Adipocyte (in vitro differentiated cells): ENCODE results near the gene ZNF467.

ENCODE experiments used
- DNase-seq: peaks from one replicate; pipeline ENCODE4 v3.0.0-alpha.2; 2015; ENCODE audit warnings: low read depth
- H3K27me3 ChIP-seq: replicated peaks from 2 replicates; pipeline ENCODE4 v1.7.0; 2013; ENCODE audit warnings: mild to moderate bottlenecking, low read length, moderate library complexity; ENCODE audit not compliant: control insufficient read depth, insufficient read depth
- H3K36me3 ChIP-seq: 2 replicates; pipeline ENCODE4 v1.7.0; 2013; ENCODE audit warnings: low read length, mild to moderate bottlenecking, moderate library complexity; ENCODE audit not compliant: control insufficient read depth, insufficient read depth, severe bottlenecking
- H3K4me1 ChIP-seq: 2 replicates; pipeline ENCODE4 v1.7.0; 2013; ENCODE audit warnings: mild to moderate bottlenecking, low read length, moderate library complexity; ENCODE audit not compliant: control insufficient read depth, insufficient read depth
- H3K4me3 ChIP-seq: 2 replicates; pipeline ENCODE4 v1.7.0; 2013; ENCODE audit warnings: mild to moderate bottlenecking, low read length, moderate library complexity
- H3K9ac ChIP-seq: 2 replicates; pipeline ENCODE4 v1.7.0; 2013; ENCODE audit warnings: mild to moderate bottlenecking, low read length, moderate library complexity
- H3K9me3 ChIP-seq: 2 replicates; pipeline ENCODE4 v1.7.0; 2013; ENCODE audit warnings: mild to moderate bottlenecking, low read length, moderate library complexity; ENCODE audit not compliant: control insufficient read depth

ZNF467 gene

DNA sequence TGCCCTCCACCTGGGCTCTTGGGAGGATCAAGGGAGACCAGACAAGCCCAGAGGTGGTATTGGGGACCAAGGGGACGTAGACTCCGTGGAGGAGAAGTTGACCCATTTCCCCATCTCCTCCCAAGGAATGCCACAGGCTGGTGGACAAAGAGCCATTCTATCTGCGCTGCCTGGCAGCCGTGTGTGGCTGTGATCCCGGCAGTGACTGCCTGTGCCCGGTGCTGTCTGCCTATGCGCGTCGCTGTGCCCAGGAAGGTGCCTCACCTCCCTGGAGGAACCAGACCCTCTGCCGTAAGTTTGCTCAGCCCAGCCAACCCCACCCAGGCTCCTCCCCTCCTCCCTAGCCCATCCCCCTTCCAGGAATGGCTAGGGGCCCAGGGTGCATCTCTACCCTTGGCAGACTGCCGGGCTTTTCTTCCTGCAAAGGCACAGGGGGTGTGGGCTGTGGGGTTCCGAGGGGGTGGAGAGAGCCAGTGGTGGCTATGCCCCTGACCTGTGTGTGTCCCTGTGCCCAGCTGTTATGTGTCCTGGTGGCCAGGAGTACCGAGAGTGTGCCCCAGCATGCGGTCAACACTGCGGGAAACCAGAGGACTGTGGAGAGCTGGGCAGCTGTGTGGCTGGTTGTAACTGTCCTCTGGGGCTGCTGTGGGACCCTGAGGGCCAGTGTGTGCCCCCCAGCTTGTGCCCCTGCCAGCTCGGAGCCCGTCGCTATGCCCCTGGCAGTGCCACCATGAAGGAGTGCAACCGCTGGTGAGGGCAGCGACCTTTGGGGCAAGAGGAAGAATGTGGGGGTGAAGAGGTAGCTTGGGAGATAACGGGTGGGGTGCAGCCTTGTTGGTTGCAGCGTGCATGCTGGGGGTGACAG lies 10.2 kb upstream of the ZNF467 start:
- no peaks in the 10 kb centered on the region for H3K36me3 ChIP-seq
- H3K9me3 ChIP-seq, result no peaks in the 10 kb centered on the region
- no peaks in the 10 kb centered on the region for H3K4me1 ChIP-seq
- H3K4me3 ChIP-seq, result no peak overlapping the region
- peaks cover 33% of the 10 kb centered on the region for H3K27me3 ChIP-seq
- no peak overlapping the region for H3K9ac ChIP-seq
- DNase-seq, result no peak

DNA sequence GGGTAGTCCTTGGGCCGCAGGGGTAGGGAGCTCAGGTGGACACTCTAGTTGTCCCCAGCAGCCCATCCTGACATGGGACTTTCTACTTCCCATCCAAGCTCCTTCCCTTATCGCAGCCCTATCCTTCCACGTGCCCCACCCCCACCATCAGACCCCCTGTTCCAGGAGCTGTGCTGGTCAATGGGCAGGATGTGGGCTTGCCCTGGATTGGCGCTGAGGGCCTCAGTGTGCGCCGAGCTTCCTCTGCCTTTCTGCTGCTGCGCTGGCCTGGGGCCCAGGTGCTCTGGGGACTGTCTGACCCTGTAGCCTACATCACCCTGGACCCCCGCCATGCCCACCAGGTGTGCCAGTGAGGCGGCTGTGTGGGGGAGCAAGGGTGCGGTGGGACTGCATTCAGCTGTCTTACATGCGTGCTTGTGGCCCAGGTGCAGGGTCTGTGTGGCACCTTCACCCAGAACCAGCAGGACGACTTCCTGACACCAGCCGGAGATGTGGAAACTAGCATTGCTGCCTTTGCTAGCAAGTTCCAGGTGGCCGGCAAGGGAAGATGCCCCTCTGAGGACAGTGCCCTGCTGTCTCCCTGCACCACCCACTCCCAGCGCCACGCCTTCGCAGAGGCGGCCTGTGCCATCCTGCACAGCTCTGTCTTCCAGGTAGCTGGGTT lies 9.4 kb upstream of the ZNF467 start:
- DNase-seq, result no peak

GRCh38 chr7:149781921-149782320 lies 8.5 kb upstream of the ZNF467 start:
- no peak for DNase-seq
- H3K27me3 ChIP-seq, result peaks cover 19% of the 10 kb centered on the region

More for the DNA sequence above, 9.4 kb upstream of the ZNF467 start:
- H3K27me3 ChIP-seq, result peaks cover 26% of the 10 kb centered on the region
- no peaks in the 10 kb centered on the region for H3K36me3 ChIP-seq
- H3K4me1 ChIP-seq, result no peaks in the 10 kb centered on the region
- no peak overlapping the region for H3K4me3 ChIP-seq
- H3K9ac ChIP-seq, result no peak overlapping the region
- H3K9me3 ChIP-seq, result no peaks in the 10 kb centered on the region

GRCh38 chr7:149780636-149781419 lies 7.4 kb upstream of the ZNF467 start:
- Histone ChIP-seq H3K27me3 (peaks cover 16% of the 10 kb centered on the region), H3K9ac (no peak overlapping the region), H3K36me3 (no peaks in the 10 kb centered on the region), H3K4me3 (no peak overlapping the region), H3K4me1 (no peaks in the 10 kb centered on the region), H3K9me3 (no peaks in the 10 kb centered on the region)
- no peak for DNase-seq

More at GRCh38 chr7:149781921-149782320, 8.5 kb upstream of the ZNF467 start:
- Histone ChIP-seq H3K4me1 (no peaks in the 10 kb centered on the region), H3K9ac (no peak overlapping the region), H3K36me3 (no peaks in the 10 kb centered on the region), H3K9me3 (no peaks in the 10 kb centered on the region), H3K4me3 (no peak overlapping the region)

DNA sequence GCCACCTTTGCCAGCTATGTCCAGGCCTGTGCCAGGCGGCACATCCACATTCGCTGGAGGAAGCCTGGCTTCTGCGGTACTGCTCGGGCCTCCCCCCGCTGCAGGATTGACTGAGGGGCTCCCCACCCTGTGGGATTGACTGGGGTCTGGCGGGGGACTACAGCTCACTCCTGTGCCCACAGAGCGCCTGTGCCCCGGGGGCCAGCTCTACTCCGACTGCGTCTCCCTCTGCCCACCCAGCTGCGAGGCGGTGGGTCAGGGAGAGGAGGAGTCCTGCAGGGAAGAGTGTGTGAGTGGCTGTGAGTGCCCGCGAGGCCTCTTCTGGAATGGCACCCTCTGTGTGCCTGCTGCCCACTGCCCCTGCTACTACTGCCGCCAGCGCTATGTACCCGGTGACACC lies 6.7 kb upstream of the ZNF467 start:
- H3K9me3 ChIP-seq, result no peaks in the 10 kb centered on the region
- no peaks in the 10 kb centered on the region for H3K4me1 ChIP-seq
- H3K4me3 ChIP-seq, result no peak overlapping the region
- no peak for DNase-seq
- peaks cover 13% of the 10 kb centered on the region for H3K27me3 ChIP-seq
- no peaks in the 10 kb centered on the region for H3K36me3 ChIP-seq
- H3K9ac ChIP-seq, result no peak overlapping the region

DNA sequence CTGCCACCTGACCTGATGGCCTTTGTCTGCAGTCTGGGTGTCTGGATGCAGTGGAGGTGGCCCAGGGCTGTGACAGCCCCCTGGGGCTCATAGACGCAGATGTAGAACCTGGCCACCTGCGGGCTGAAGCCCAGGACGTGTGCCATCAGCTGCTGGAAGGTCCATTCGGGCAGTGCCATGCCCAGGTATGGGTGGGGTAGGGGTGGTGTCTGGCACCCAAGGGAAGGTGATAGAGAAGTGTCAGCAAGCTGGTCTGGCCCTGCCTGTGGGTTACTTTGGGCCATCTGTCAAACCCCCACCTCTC lies 6.1 kb upstream of the ZNF467 start:
- DNase-seq, result no peak
- H3K36me3 ChIP-seq, result no peaks in the 10 kb centered on the region

GRCh38 chr7:149778696-149779501 lies 5.5 kb upstream of the ZNF467 start:
- Histone ChIP-seq H3K36me3 (no peaks in the 10 kb centered on the region), H3K9ac (no peak overlapping the region), H3K4me1 (no peaks in the 10 kb centered on the region), H3K9me3 (no peaks in the 10 kb centered on the region), H3K27me3 (peaks cover 23% of the 10 kb centered on the region), H3K4me3 (no peak overlapping the region)
- DNase-seq, result no peak

More for the DNA sequence above, 6.1 kb upstream of the ZNF467 start:
- no peak overlapping the region for H3K9ac ChIP-seq
- no peak overlapping the region for H3K4me3 ChIP-seq
- H3K4me1 ChIP-seq, result no peaks in the 10 kb centered on the region
- peaks cover 19% of the 10 kb centered on the region for H3K27me3 ChIP-seq
- no peaks in the 10 kb centered on the region for H3K9me3 ChIP-seq

GRCh38 chr7:149778327-149778637 lies 4.9 kb upstream of the ZNF467 start:
- no peaks in the 10 kb centered on the region for H3K9me3 ChIP-seq
- H3K9ac ChIP-seq, result no peak overlapping the region
- no peak for DNase-seq
- no peak overlapping the region for H3K4me3 ChIP-seq
- H3K36me3 ChIP-seq, result no peaks in the 10 kb centered on the region
- no peaks in the 10 kb centered on the region for H3K4me1 ChIP-seq
- H3K27me3 ChIP-seq, result peaks cover 20% of the 10 kb centered on the region

DNA sequence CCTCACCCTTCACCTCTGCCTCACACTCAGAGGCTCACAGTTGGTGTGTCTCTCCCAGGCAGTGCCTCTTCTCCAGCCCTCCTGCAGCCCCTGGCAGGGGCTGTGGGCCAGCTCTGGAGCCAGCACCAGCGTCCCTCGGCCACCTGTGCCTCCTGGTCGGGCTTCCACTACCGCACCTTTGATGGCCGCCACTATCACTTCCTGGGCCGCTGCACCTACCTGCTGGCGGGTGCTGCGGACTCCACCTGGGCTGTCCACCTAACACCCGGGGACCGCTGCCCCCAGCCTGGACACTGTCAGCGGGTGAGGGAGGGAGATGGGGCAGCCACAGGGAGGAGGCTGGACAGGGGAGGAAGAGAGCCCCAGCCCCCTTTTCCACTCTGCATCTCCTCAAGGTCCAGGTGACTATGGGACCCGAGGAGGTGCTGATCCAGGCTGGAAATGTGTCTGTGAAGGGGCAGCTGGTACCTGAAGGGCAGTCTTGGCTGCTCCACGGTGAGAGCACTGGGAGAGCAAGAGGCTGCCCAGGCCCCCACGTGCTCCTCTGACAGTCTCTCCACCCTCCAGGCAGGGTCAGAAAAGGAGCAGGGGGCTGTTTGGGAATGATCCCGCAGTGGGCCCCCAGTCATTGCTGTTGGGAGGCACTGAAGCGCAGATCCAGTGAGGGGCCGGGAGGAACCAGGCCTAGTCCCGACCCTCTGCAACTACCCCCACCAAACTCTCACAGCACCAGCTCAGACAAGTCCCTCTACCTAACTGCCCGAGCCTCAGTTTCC lies 4.4 kb upstream of the ZNF467 start:
- Histone ChIP-seq H3K9me3 (no peaks in the 10 kb centered on the region), H3K4me3 (no peak overlapping the region)
- DNase-seq, result no peak

DNA sequence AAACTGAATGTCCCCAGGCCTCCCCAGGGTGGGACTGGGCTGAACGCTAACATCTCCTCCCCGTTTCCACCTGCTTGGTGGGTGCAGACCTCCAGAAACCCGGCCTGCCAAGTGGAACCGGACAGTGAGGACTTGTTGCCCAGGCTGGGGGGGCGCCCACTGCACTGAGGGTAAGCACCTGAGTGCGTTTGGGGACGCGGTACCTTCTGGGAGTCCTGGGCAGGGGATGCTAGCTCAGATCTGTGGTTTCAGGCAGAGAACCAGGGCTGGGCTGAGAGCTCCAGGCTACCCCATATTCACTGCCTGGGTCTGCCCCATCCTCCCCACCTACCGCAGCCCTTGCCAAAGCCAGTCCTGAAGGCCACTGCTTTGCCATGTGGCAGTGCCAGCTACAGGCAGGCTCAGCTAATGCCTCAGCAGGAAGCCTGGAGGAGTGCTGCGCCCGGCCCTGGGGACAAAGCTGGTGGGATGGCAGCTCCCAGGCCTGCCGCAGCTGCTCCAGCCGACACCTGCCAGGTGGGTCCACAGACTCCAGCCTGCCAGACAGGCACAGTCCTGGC lies 3.5 kb upstream of the ZNF467 start:
- H3K36me3 ChIP-seq, result no peaks in the 10 kb centered on the region
- H3K9ac ChIP-seq, result no peak overlapping the region
- H3K4me1 ChIP-seq, result no peaks in the 10 kb centered on the region
- H3K4me3 ChIP-seq, result no peak overlapping the region
- no peaks in the 10 kb centered on the region for H3K9me3 ChIP-seq
- H3K27me3 ChIP-seq, result peaks cover 15% of the 10 kb centered on the region
- DNase-seq, result no peak

More for the DNA sequence above, 4.4 kb upstream of the ZNF467 start:
- Histone ChIP-seq H3K36me3 (no peaks in the 10 kb centered on the region), H3K9ac (no peak overlapping the region), H3K4me1 (no peaks in the 10 kb centered on the region), H3K27me3 (peaks cover 15% of the 10 kb centered on the region)
